SK-MEL-5 (cell line): Measurements from ENCODE around the gene AGTR1. TPM values are rescaled to one million over a fixed set of nuclear protein-coding genes. Genes with fewer than 3 reads are reported as not detected.
A peak's percentile ranks its signal among the peaks of the same experiment; 100 is the strongest.

Experiments used
- DNase-seq: peaks from one replicate; pipeline ENCODE4 v3.0.0-alpha.2; 2016; ENCODE audit warnings: low read depth, low spot score
- in situ Hi-C: cut with HindIII; loops from 2 replicates; pipeline ENCODE4 v1.10.0; 2016; ENCODE audit warnings: low sequenced_read_pairs, high pct_unique_total_duplicates, low pct_unique_long_range_greater_than_20kb
- polyA plus RNA-seq, 2 experiments: library from polyadenylated mRNA; depleted of rRNA; stranded (reverse); fragments of >200 nt; gene quantifications; 2 replicates each; pipeline ENCODE4 v1.2.3, GENCODE V29; 2015
- total RNA-seq: library from RNA; depleted of rRNA; stranded (reverse); fragments of >200 nt; shearing (Covaris generic); gene quantifications from 2 replicates; pipeline ENCODE4 v1.2.3, GENCODE V29; 2014; rRNA removed

AGTR1 gene
- total RNA-seq = 0.08 and 0.13 TPM in 2 replicates
- polyA plus RNA-seq (2015; cell fraction: cytosol; rRNA removed) = 0.13 TPM in 1 of 2 replicates, not detected in the other
- polyA plus RNA-seq (2015; cell fraction: nucleus; rRNA removed) = not detected in 2 replicates

GRCh38 chr3:148697306-148698189, at the start of gene AGTR1:
Gene AGTR1 (plus strand): TSS chr3:148697903. CDS start chr3:148741036, 43,133 bp downstream.
- in situ Hi-C loops = no loop called here
- peak; percentile 27 for DNase-seq

GRCh38 chr3:148648685-148649352, 48.9 kb upstream of the AGTR1 start:
- no peak for DNase-seq
- in situ Hi-C loops = no loop called here

- in situ Hi-C loops = no loop called here
- no peak for DNase-seq
Measured at GRCh38 chr3:148651549-148651948, 46.2 kb upstream of the AGTR1 start.

GRCh38 chr3:148654433-148654832, 43.3 kb upstream of the AGTR1 start:
- in situ Hi-C loops = no loop called here
- no peak for DNase-seq

- no peak for DNase-seq
- in situ Hi-C loops = no loop called here
Measured at GRCh38 chr3:148657470-148657869, 40.2 kb upstream of the AGTR1 start.

GRCh38 chr3:148659512-148659911, 38.2 kb upstream of the AGTR1 start:
- no peak for DNase-seq
- in situ Hi-C loops = no loop called here

GRCh38 chr3:148680289-148680688, 17.4 kb upstream of the AGTR1 start:
- in situ Hi-C loops = no loop called here
- no peak for DNase-seq

- in situ Hi-C loops = no loop called here
- DNase-seq = peak; percentile 43
Measured at GRCh38 chr3:148681080-148681479, 16.6 kb upstream of the AGTR1 start.

- in situ Hi-C loops = no loop called here
Measured at GRCh38 chr3:148682997-148683396, 14.7 kb upstream of the AGTR1 start.

GRCh38 chr3:148694116-148694515, 3.6 kb upstream of the AGTR1 start:
- in situ Hi-C loops = no loop called here
- DNase-seq = no peak

More at GRCh38 chr3:148682997-148683396, 14.7 kb upstream of the AGTR1 start:
- DNase-seq = no peak

GRCh38 chr3:148698190-148698810, 597 bp downstream of the AGTR1 start:
- in situ Hi-C loops = no loop called here
- no peak for DNase-seq

GRCh38 chr3:148705314-148705713, 7.6 kb downstream of the AGTR1 start:
- DNase-seq = no peak
- in situ Hi-C loops = no loop called here

- in situ Hi-C loops = no loop called here
- DNase-seq = no peak
Measured at GRCh38 chr3:148707601-148708380, 10.1 kb downstream of the AGTR1 start.

GRCh38 chr3:148708409-148708808, 10.7 kb downstream of the AGTR1 start:
- DNase-seq = no peak
- in situ Hi-C loops = no loop called here

- in situ Hi-C loops = no loop called here
- DNase-seq = no peak
Measured at GRCh38 chr3:148709560-148710253, 12.0 kb downstream of the AGTR1 start.

- no peak for DNase-seq
- in situ Hi-C loops = no loop called here
Measured at GRCh38 chr3:148710665-148711064, 13.0 kb downstream of the AGTR1 start.
